Bronchial epithelial cell (primary cell): ENCODE measurements around the gene PSENEN. TPM values are rescaled to one million over a fixed set of nuclear protein-coding genes. Genes with fewer than 3 reads are reported as not detected.

ENCODE experiments used
- DNase-seq: peaks from one replicate; pipeline ENCODE4 v3.0.0-alpha.2; 2010; ENCODE audit warnings: low read depth
- FAIRE-seq: peaks from 2 replicates; lab custom pipeline; 2011; peaks lifted over from hg19 to GRCh38; lab: Jason Lieb, UNC
- H3K27me3 ChIP-seq: 2 replicates; pipeline ENCODE4 v1.5.1; 2011; ENCODE audit warnings: low read length; ENCODE audit not compliant: control insufficient read depth, insufficient read depth
- H3K36me3 ChIP-seq: 2 replicates; pipeline ENCODE4 v1.5.1; 2011; ENCODE audit warnings: low read length; ENCODE audit not compliant: control insufficient read depth, insufficient read depth
- H3K4me3 ChIP-seq: 2 replicates; pipeline ENCODE4 v1.5.1; 2011; ENCODE audit warnings: mild to moderate bottlenecking, low read depth, low read length, control low read depth
- CTCF ChIP-seq: IDR thresholded peaks from 2 replicates; pipeline ENCODE4 v1.5.1; 2011; ENCODE audit warnings: mild to moderate bottlenecking, moderate library complexity, low read length, control low read depth, inconsistent platforms; ENCODE audit not compliant: insufficient read depth, severe bottlenecking
- total RNA-seq: library from RNA; depleted of rRNA; stranded (reverse); fragments of >200 nt; gene quantifications from 2 replicates; pipeline ENCODE4 v1.2.1, GENCODE V29; 2014

The PSENEN gene
- total RNA-seq, 1 donor from 2014 or later = 7.9 TPM

GRCh38 chr19:35786299-35787160 is 41.1 kb downstream of the PSENEN start:
- Histone ChIP-seq H3K27me3 (no peaks in the 10 kb centered on the region), H3K4me3 (no peak overlapping the region), H3K36me3 (no peaks in the 10 kb centered on the region)
- FAIRE-seq (no peak), DNase-seq (no peak)
- TF ChIP-seq CTCF = no peak

DNA sequence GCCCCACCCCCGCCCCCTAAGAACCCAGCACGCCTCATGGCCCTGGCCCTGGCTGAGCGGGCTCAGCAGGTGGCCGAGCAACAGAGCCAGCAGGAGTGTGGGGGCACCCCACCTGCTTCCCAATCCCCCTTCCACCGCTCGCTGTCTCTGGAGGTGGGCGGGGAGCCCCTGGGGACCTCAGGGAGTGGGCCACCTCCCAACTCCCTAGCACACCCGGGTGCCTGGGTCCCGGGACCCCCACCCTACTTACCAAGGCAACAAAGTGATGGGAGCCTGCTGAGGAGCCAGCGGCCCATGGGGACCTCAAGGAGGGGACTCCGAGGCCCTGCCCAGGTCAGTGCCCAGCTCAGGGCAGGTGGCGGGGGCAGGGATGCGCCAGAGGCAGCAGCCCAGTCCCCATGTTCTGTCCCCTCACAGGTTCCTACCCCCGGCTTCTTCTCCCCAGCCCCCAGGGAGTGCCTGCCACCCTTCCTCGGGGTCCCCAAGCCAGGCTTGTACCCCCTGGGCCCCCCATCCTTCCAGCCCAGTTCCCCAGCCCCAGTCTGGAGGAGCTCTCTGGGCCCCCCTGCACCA is 41.9 kb downstream of the PSENEN start:
- H3K4me3 ChIP-seq = no peak overlapping the region
- DNase-seq (no peak), FAIRE-seq (no peak)
- H3K36me3 ChIP-seq = no peaks in the 10 kb centered on the region
- no peak for TF ChIP-seq CTCF
- H3K27me3 ChIP-seq = no peaks in the 10 kb centered on the region

DNA sequence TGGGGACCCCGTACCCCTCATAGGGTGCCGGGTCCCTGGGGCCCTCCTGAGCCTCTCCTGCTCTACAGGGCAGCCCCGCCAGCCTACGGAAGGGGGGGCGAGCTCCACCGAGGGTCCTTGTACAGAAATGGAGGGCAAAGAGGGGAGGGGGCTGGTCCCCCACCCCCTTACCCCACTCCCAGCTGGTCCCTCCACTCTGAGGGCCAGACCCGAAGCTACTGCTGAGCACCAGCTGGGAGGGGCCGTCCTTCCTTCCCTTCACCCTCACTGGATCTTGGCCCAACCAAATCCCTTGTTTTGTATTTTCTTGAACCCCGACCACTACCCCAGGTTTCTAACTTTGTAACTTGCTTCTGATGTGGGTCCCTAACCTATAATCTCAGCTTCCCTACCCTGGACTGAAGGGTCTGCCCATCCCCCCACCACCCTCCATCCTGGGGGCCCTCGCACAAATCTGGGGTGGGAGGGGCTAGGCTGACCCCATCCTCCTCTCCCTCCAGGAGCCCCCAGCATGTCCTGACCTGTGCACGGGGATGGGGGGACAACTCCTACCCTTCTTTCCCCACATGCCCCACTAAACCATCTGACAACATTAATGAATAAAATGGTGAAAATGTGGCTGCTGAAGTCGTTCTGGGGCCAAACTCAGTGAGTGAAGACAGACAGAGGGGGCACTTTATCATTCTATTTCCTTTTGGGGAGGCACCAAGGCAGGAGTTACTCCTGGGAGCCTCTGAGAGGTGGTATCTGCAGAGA is 42.9 kb downstream of the PSENEN start:
- FAIRE-seq (no peak), DNase-seq (no peak)
- H3K36me3 ChIP-seq = no peaks in the 10 kb centered on the region
- no peak overlapping the region for H3K4me3 ChIP-seq
- TF ChIP-seq CTCF = no peak
- H3K27me3 ChIP-seq = no peaks in the 10 kb centered on the region

DNA sequence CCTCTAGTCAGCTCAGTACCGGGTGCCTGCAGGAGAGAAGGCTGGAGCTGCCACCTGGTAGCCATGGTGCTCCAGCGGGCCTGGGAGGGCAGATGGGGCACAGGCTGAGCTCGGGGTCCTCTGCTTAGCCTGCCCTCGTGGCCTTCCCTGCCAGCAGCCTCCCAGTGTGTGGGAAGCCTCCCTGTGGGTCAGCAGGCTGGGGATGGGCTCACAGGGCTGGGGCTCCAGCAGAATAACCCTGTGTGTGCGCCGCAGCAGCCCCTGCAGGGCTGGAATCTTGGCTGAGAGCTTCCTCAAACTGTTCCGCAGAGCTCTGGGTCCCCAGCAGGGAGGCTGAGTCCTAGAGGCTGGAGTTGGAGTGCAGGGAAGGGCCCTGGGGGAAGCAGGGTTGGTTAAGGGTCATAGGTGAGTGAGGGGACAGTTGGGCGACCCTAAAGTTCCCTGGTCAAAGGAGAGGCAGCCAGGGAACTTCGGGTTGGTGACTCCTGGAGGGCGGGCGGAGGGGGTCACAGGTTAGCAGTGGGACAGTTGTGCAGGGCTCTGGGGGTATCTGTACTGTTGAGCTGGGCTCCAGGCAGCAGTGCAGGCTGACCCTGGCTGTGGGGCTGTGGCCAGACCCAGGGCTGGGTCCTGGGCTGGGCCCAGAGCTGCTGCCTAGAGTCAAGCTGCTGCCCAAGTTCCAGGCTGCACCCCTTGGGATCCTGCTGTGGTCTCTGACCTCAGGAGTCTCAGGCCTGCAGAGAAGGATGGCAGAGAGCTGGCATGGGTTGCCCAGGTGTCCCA is 43.9 kb downstream of the PSENEN start:
- TF ChIP-seq CTCF = no peak
- no peaks in the 10 kb centered on the region for H3K36me3 ChIP-seq
- no peak overlapping the region for H3K4me3 ChIP-seq
- FAIRE-seq (no peak), DNase-seq (no peak)
- H3K27me3 ChIP-seq = no peaks in the 10 kb centered on the region
